Activated naive CD4-positive, alpha-beta T cell treated with anti-CD3 and anti-CD28 coated beads, Interleukin-2, amount 10 ng/mL, durations not matched to agents 7 days and 5 days (primary cell): ENCODE measurements around the gene C9orf72.
"Not testable (repeated sequence)": the region's sequence is repeated elsewhere in the genome, so short reads cannot be mapped to it uniquely, and the experiment has no call there.

Experiments used
- CTCF ChIA-PET: fragments of 350-600 bp; sonication (Branson Sonifier 250); formaldehyde crosslinking; loops from one replicate; lab custom pipeline; 2021; ENCODE audit warnings: antibody characterized with exemption; lab: Charles Lee
- DNase-seq: peaks from one replicate; pipeline ENCODE4 v3.0.0-alpha.2; 2020
- H3K27ac Mint-ChIP-seq: one replicate; pipeline ENCODE4 v1.8.0; 2021; ENCODE audit warnings: mild to moderate bottlenecking, moderate library complexity, mixed read lengths
- H3K27me3 Mint-ChIP-seq: one replicate; pipeline ENCODE4 v1.8.0; 2021; ENCODE audit warnings: mild to moderate bottlenecking, mixed read lengths
- H3K36me3 Mint-ChIP-seq: one replicate; pipeline ENCODE4 v1.8.0; 2021; ENCODE audit warnings: mixed read lengths
- H3K4me1 Mint-ChIP-seq: one replicate; pipeline ENCODE4 v1.8.0; 2021; ENCODE audit warnings: mixed read lengths
- H3K4me3 Mint-ChIP-seq: one replicate; pipeline ENCODE4 v1.8.0; 2021; ENCODE audit warnings: mild to moderate bottlenecking, moderate library complexity, mixed read lengths
- H3K9me3 Mint-ChIP-seq: one replicate; pipeline ENCODE4 v1.8.0; 2021; ENCODE audit warnings: mixed read lengths

Gene C9orf72, protein sequence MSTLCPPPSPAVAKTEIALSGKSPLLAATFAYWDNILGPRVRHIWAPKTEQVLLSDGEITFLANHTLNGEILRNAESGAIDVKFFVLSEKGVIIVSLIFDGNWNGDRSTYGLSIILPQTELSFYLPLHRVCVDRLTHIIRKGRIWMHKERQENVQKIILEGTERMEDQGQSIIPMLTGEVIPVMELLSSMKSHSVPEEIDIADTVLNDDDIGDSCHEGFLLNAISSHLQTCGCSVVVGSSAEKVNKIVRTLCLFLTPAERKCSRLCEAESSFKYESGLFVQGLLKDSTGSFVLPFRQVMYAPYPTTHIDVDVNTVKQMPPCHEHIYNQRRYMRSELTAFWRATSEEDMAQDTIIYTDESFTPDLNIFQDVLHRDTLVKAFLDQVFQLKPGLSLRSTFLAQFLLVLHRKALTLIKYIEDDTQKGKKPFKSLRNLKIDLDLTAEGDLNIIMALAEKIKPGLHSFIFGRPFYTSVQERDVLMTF

GRCh38 chr9:27572918-27573633, at the start of gene C9orf72:
C9orf72 (minus strand) TSS chr9:27573481; CDS start chr9:27567120, 6,361 bp downstream.
- Mint-ChIP-seq H3K27me3 (peaks cover 17% of the 10 kb centered on the region), H3K4me3 (peak within 1 kb of the TSS; percentile 95), H3K36me3 (peaks cover 1% of the 10 kb centered on the region), H3K4me1 (peaks cover 33% of the 10 kb centered on the region), H3K27ac (peak within 1 kb of the TSS; percentile 100), H3K9me3 (peaks cover 5% of the 10 kb centered on the region)
- peak; percentile 88 for DNase-seq
- CTCF ChIA-PET: interaction anchor here (1.0 to 1.3 kb wide), 2 partner anchors 11 to 43 kb away, joined by 3 read pairs; partner anchors contain the start of gene MOB3B

DNA sequence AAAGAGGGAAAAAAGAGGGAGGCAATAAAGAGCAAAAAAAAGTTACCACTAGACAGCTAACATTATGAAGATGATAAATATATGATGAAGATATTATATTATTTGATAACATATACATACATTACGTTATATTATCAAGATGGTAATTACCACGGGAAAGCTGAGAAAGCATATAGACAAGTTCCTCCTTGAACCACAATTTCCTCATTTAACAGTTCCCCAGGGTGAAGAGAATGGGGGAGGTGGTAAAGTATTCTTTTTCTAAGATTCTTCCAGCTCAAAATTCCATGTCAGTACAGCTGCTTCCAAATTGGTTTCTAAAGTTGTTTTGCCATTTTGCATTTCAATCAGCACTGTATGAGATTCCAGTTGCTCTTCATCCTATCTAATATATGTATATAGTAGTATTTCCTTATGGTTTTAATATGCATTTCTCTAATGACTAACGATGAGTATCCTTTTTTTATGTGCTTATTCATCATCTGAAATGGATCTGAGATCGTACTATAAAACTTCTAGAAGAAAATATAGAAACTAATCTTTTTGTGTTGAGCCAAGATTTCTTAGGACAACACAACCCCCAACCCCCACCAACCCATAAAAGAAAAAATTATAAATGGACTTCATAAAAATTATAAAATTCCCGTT, 49.5 kb upstream of the C9orf72 start:
- no peak for DNase-seq
- CTCF ChIA-PET: no interaction called here
- no peaks in the 10 kb centered on the region for H3K9me3 Mint-ChIP-seq
- H3K4me1 Mint-ChIP-seq: no peaks in the 10 kb centered on the region
- no peak overlapping the region for H3K27ac Mint-ChIP-seq
- H3K27me3 Mint-ChIP-seq: peaks cover 8% of the 10 kb centered on the region
- no peak overlapping the region for H3K4me3 Mint-ChIP-seq
- no peaks in the 10 kb centered on the region for H3K36me3 Mint-ChIP-seq

DNA sequence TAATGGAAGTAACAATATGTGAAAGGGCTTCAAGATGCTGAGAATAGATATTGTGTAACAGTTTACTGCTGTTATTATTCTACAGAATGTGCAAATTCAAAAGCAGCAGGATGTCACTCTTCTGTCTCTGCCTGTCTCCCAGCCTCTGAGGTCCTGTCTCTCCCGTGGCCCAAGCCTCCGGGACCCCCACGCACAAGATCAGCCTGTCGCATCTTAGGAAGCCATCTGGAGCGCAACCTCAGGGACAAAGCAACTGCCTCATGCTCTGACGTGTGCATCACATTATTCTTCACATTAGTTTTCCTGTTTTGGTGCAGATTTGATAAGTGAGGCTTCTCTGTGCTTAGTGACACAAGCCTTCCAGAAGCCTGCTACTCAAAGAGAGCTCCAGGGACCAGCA, 46.5 kb upstream of the C9orf72 start:
- H3K4me1 Mint-ChIP-seq: no peaks in the 10 kb centered on the region
- H3K9me3 Mint-ChIP-seq: no peaks in the 10 kb centered on the region
- H3K27ac Mint-ChIP-seq: no peak overlapping the region
- CTCF ChIA-PET: no interaction called here
- DNase-seq: no peak
- no peaks in the 10 kb centered on the region for H3K36me3 Mint-ChIP-seq
- no peak overlapping the region for H3K4me3 Mint-ChIP-seq
- peaks cover 16% of the 10 kb centered on the region for H3K27me3 Mint-ChIP-seq

DNA sequence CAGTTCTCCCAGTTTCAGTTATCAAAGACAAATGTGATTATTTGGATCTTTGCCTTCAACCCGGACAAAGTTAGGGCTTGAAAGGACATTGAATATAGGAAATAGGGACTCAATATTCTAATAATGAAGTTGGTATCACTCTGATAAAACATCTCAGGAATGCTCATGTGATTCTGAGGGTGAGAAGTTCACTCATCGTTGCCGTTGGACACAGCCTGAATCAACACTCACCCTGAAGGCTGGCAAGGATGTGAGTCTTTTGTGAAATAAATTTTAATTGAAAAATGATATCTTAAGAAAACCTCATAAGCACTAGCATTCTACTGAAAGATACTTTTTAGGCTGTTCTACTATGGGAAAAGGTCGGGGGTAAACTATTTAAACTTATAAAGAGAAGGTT, 44.8 kb upstream of the C9orf72 start:
- peaks cover 12% of the 10 kb centered on the region for H3K27me3 Mint-ChIP-seq
- H3K9me3 Mint-ChIP-seq: no peaks in the 10 kb centered on the region
- H3K4me3 Mint-ChIP-seq: no peak overlapping the region

GRCh38 chr9:27614551-27614950, 41.3 kb upstream of the C9orf72 start:
- H3K36me3 Mint-ChIP-seq: no peaks in the 10 kb centered on the region

More for the DNA sequence above, 44.8 kb upstream of the C9orf72 start:
- DNase-seq: no peak
- no peaks in the 10 kb centered on the region for H3K36me3 Mint-ChIP-seq
- no peaks in the 10 kb centered on the region for H3K4me1 Mint-ChIP-seq
- CTCF ChIA-PET: no interaction called here
- H3K27ac Mint-ChIP-seq: no peak overlapping the region

GRCh38 chr9:27612036-27612435, 38.8 kb upstream of the C9orf72 start:
- H3K4me1 Mint-ChIP-seq, H3K4me3 Mint-ChIP-seq, H3K36me3 Mint-ChIP-seq, H3K27ac Mint-ChIP-seq, DNase-seq, H3K9me3 Mint-ChIP-seq, CTCF ChIA-PET: not testable (repeated sequence)
- peaks cover 12% of the 10 kb centered on the region for H3K27me3 Mint-ChIP-seq

More at GRCh38 chr9:27614551-27614950, 41.3 kb upstream of the C9orf72 start:
- H3K4me3 Mint-ChIP-seq: no peak overlapping the region
- H3K9me3 Mint-ChIP-seq: no peaks in the 10 kb centered on the region
- no peak for DNase-seq
- H3K4me1 Mint-ChIP-seq: no peaks in the 10 kb centered on the region
- H3K27me3 Mint-ChIP-seq: peaks cover 12% of the 10 kb centered on the region
- CTCF ChIA-PET: no interaction called here
- no peak overlapping the region for H3K27ac Mint-ChIP-seq

DNA sequence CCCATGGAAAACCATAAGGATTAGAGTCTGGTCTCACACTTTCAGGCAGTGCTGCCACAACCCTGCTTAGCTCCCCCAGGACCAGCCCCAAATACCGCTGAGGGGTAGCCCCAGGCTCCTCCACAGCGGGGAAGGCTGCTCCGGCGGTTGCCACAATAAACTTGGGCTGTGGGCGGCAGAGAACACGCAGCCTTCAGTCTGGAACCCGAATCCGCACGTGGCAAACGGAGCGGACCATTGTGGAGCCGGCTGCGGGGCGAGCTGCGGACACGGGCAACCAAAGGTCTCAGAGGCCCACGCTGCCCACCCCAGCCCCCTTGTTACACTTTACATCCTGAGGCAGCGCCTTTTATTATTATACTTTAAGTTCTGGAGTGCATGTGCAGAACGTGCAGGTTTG, 37.3 kb upstream of the C9orf72 start:
- Mint-ChIP-seq H3K9me3 (no peaks in the 10 kb centered on the region), H3K27ac (no peak overlapping the region), H3K27me3 (peaks cover 12% of the 10 kb centered on the region), H3K4me3 (no peak overlapping the region), H3K4me1 (no peaks in the 10 kb centered on the region), H3K36me3 (no peaks in the 10 kb centered on the region)
- CTCF ChIA-PET: interaction anchor here (0.9 kb wide), 1 partner anchor 23 kb away, joined by 3 read pairs; no protein-coding TSS in a partner anchor
- no peak for DNase-seq

DNA sequence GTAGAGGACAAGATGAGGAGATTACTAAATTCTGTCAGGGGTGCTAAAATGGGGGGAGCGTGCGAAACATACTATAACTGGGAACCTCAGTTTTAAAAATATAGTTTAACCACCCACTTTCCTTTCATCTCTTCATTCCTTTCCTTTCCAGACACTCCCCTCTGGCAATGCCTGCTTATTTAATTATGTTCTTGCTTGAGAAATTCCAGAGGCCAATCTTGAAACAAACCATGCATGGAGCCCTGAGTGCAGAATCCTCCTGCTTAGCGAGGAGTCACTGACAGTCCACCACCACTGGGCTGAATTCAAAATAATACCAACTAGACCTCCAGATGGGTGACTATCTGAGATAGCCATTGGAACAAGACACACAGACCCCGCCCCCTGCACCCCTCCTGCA, 29.7 kb upstream of the C9orf72 start:
- Mint-ChIP-seq H3K4me3 (no peak overlapping the region), H3K27me3 (peaks cover 4% of the 10 kb centered on the region), H3K27ac (no peak overlapping the region), H3K4me1 (no peaks in the 10 kb centered on the region), H3K36me3 (no peaks in the 10 kb centered on the region), H3K9me3 (no peaks in the 10 kb centered on the region)
- CTCF ChIA-PET: no interaction called here
- no peak for DNase-seq

- no peaks in the 10 kb centered on the region for H3K9me3 Mint-ChIP-seq
- no peaks in the 10 kb centered on the region for H3K4me1 Mint-ChIP-seq
- no peak overlapping the region for H3K4me3 Mint-ChIP-seq
- H3K36me3 Mint-ChIP-seq: no peaks in the 10 kb centered on the region
- no peak for DNase-seq
- peaks cover 4% of the 10 kb centered on the region for H3K27me3 Mint-ChIP-seq
- H3K27ac Mint-ChIP-seq: no peak overlapping the region
- CTCF ChIA-PET: no interaction called here
Measured at GRCh38 chr9:27602142-27602861, 29.0 kb upstream of the C9orf72 start.

DNA sequence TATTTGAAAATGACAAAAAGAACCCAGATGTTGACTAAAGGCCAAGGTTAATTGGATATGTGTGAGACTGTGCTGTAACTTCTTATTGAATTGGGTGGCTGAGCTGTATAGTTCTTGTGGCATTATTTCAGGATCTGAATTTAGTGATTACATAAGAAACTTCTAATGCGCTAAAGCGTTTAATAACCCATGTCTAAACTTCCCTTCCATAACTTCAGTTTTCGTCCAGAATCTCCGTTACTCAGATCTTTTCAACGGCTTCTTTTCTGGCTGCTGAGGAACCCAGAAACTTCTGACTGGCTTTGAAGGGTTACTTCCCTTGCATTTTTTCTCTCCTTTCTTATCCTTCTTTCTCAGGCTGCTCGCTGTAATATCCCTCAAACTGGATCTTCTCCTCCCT, 28.1 kb upstream of the C9orf72 start:
- peaks cover 4% of the 10 kb centered on the region for H3K27me3 Mint-ChIP-seq
- no peaks in the 10 kb centered on the region for H3K4me1 Mint-ChIP-seq
- H3K4me3 Mint-ChIP-seq: no peak overlapping the region
- no peak for DNase-seq
- CTCF ChIA-PET: no interaction called here
- H3K27ac Mint-ChIP-seq: no peak overlapping the region
- no peaks in the 10 kb centered on the region for H3K9me3 Mint-ChIP-seq
- no peaks in the 10 kb centered on the region for H3K36me3 Mint-ChIP-seq

GRCh38 chr9:27600256-27600655, 27.0 kb upstream of the C9orf72 start:
- Mint-ChIP-seq H3K9me3 (no peaks in the 10 kb centered on the region), H3K27ac (no peak overlapping the region)

GRCh38 chr9:27599870-27600238, 26.6 kb upstream of the C9orf72 start:
- CTCF ChIA-PET: no interaction called here
- DNase-seq: no peak
- no peaks in the 10 kb centered on the region for H3K4me1 Mint-ChIP-seq
- H3K27ac Mint-ChIP-seq: no peak overlapping the region
- peaks cover 7% of the 10 kb centered on the region for H3K27me3 Mint-ChIP-seq
- H3K36me3 Mint-ChIP-seq: no peaks in the 10 kb centered on the region
- H3K4me3 Mint-ChIP-seq: no peak overlapping the region
- no peaks in the 10 kb centered on the region for H3K9me3 Mint-ChIP-seq

More at GRCh38 chr9:27600256-27600655, 27.0 kb upstream of the C9orf72 start:
- Mint-ChIP-seq H3K4me3 (no peak overlapping the region), H3K4me1 (no peaks in the 10 kb centered on the region), H3K36me3 (no peaks in the 10 kb centered on the region), H3K27me3 (peaks cover 7% of the 10 kb centered on the region)
- CTCF ChIA-PET: no interaction called here
- no peak for DNase-seq

- Mint-ChIP-seq H3K4me3 (no peak overlapping the region), H3K9me3 (no peaks in the 10 kb centered on the region), H3K27me3 (peaks cover 7% of the 10 kb centered on the region), H3K4me1 (no peaks in the 10 kb centered on the region), H3K27ac (no peak overlapping the region), H3K36me3 (no peaks in the 10 kb centered on the region)
- CTCF ChIA-PET: no interaction called here
- no peak for DNase-seq
Measured at GRCh38 chr9:27599102-27599869, 26.0 kb upstream of the C9orf72 start.
